CD4-positive, alpha-beta T cell treated with Interleukin-4 for 1 hour (primary cell): ENCODE measurements around the gene ZNF397.
"Not testable (repeated sequence)": the region's sequence is repeated elsewhere in the genome, so short reads cannot be mapped to it uniquely, and the experiment has no call there.

Experiments used
- DNase-seq, 2 donors: peaks; one replicate each; pipeline ENCODE4 v3.0.0-alpha.2; 2020 to 2022

The ZNF397 gene

GRCh38 chr18:35240664-35241447 is at the start of gene ZNF397:
Gene ZNF397 (plus strand): TSS chr18:35241034. CDS start chr18:35242471, 1,437 bp downstream.
- DNase-seq: peak; percentile 96

GRCh38 chr18:35191698-35192025 is 49.2 kb upstream of the ZNF397 start:
- no peak for DNase-seq

- DNase-seq: no peak
These were observed 48.4 kb upstream of the ZNF397 start for GRCh38 chr18:35192415-35192814.

- DNase-seq: no peak
These were observed 47.5 kb upstream of the ZNF397 start for GRCh38 chr18:35193316-35193715.

- no peak for DNase-seq
These were observed 43.5 kb upstream of the ZNF397 start for GRCh38 chr18:35197296-35197695.

GRCh38 chr18:35201256-35201931 is 39.4 kb upstream of the ZNF397 start:
- DNase-seq: no peak

- no peak for DNase-seq
These were observed 37.8 kb upstream of the ZNF397 start for GRCh38 chr18:35203067-35203466.

GRCh38 chr18:35205199-35205712 is 35.6 kb upstream of the ZNF397 start:
- no peak for DNase-seq

- DNase-seq: not testable (repeated sequence)
These were observed 34.9 kb upstream of the ZNF397 start for GRCh38 chr18:35205746-35206458.

- no peak for DNase-seq
These were observed 25.8 kb upstream of the ZNF397 start for GRCh38 chr18:35215026-35215425.

- DNase-seq: not testable (repeated sequence)
These were observed 24.2 kb upstream of the ZNF397 start for GRCh38 chr18:35216611-35217010.

GRCh38 chr18:35219331-35219730 is 21.5 kb upstream of the ZNF397 start:
- DNase-seq: not testable (repeated sequence)

- no peak for DNase-seq
These were observed 20.4 kb upstream of the ZNF397 start for GRCh38 chr18:35220424-35220823.

- no peak for DNase-seq
These were observed 17.0 kb upstream of the ZNF397 start for GRCh38 chr18:35223797-35224196.

- no peak for DNase-seq
These were observed 13.6 kb upstream of the ZNF397 start for GRCh38 chr18:35227254-35227653.

- DNase-seq: peak; percentile 83 to 85
These were observed 9.8 kb upstream of the ZNF397 start for GRCh38 chr18:35231052-35231451.

GRCh38 chr18:35236571-35237363 is 4.1 kb upstream of the ZNF397 start:
- no peak for DNase-seq

- no peak for DNase-seq
These were observed 1.5 kb upstream of the ZNF397 start for GRCh38 chr18:35239314-35239713.

GRCh38 chr18:35241448-35241804 is 592 bp downstream of the ZNF397 start:
- DNase-seq: no peak

GRCh38 chr18:35242426-35242825 is 1.6 kb downstream of the ZNF397 start:
- DNase-seq: no peak

GRCh38 chr18:35244671-35245070 is 3.8 kb downstream of the ZNF397 start:
- no peak for DNase-seq

GRCh38 chr18:35245719-35246317 is 5.0 kb downstream of the ZNF397 start:
- DNase-seq: no peak
